Gastrocnemius medialis (tissue), 4 donors: ENCODE measurements around the gene OLR1. TPM values are rescaled to one million over a fixed set of nuclear protein-coding genes. Genes with fewer than 3 reads are reported as not detected.
"Not testable (repeated sequence)": the region's sequence is repeated elsewhere in the genome, so short reads cannot be mapped to it uniquely, and the experiment has no call there.

Source experiments
- ATAC-seq, 2 donors: fragments of 150-250 bp; one replicate each; pipeline ENCODE4 v1.9.1; 2016
- DNase-seq, 2 donors: peaks; one replicate each; pipeline ENCODE4 v3.0.0-alpha.2; 2019
- H3K27ac ChIP-seq, 4 donors: fragments of 200-600 bp; sonication (generic); 1 replicate in 1 of 4; 2 replicates in 3 of 4; pipeline ENCODE4 v1.5.1; 2016 to 2018; ENCODE audit warnings: mild to moderate bottlenecking in 2 of 4, moderate library complexity in 1 of 4
- H3K27me3 ChIP-seq, 3 donors: fragments of 200-600 bp; sonication (generic) in 2 of 3; 1 replicate in 1 of 3; 2 replicates in 2 of 3; pipeline versions ENCODE4 v1.5.1 to v1.6.0; 2016 to 2019; ENCODE audit warnings: mild to moderate bottlenecking in 1 of 3, moderate library complexity in 1 of 3
- H3K36me3 ChIP-seq, 2 donors: fragments of 200-600 bp; sonication (generic) in 1 of 2; one replicate each; pipeline ENCODE4 v1.5.1; 2017 to 2018
- H3K4me1 ChIP-seq, 2 donors: fragments of 200-600 bp; sonication (generic) in 1 of 2; one replicate each; pipeline ENCODE4 v1.5.1; 2016 to 2017; ENCODE audit warnings: mild to moderate bottlenecking in 2 of 2
- H3K4me3 ChIP-seq, 4 donors: fragments of 200-600 bp; sonication (generic) in 3 of 4; 1 replicate in 1 of 4; 2 replicates in 3 of 4; pipeline ENCODE4 v1.5.1; 2016 to 2019; ENCODE audit warnings: mild to moderate bottlenecking in 2 of 4
- H3K9me3 ChIP-seq, 3 donors: fragments of 200-600 bp; sonication (generic) in 2 of 3; 1 replicate in 1 of 3; 2 replicates in 2 of 3; pipeline ENCODE4 v1.5.1; 2016 to 2019
- CTCF ChIP-seq, 5 experiments: fragments of 450-650 bp in 3 of 5; fragments of 200-600 bp in 2 of 5; sonication (generic) in 2 of 5; IDR thresholded peaks in 4 of 5; conservative IDR thresholded peaks in 1 of 5; 1 replicate in 4 of 5; 2 replicates in 1 of 5; pipeline ENCODE4 v1.5.1; 2016 to 2019; ENCODE audit warnings: antibody characterized with exemption in 5 of 5, mild to moderate bottlenecking in 3 of 5, moderate library complexity in 3 of 5
- POLR2A ChIP-seq, 2 donors: fragments of 450-650 bp; IDR thresholded peaks; one replicate each; pipeline ENCODE4 v1.6.1; 2017; ENCODE audit warnings: antibody characterized with exemption in 2 of 2, mild to moderate bottlenecking in 2 of 2, moderate library complexity in 2 of 2
- in situ Hi-C, 4 donors: fragments of 200-750 bp; cut with MboI; loops; one replicate each; pipeline versions ENCODE4 v1.15.0 to v1.8.0; 2017; ENCODE audit warnings: low sequenced_read_pairs in 4 of 4
- intact Hi-C: fragments of 100-400 bp; cut with DNase I; formaldehyde crosslinking; loops from one replicate; pipeline ENCODE4 v1.15.1; 2023; ENCODE audit warnings: low total_unique reads
- total RNA-seq, 4 donors: library from RNA; depleted of rRNA; stranded (reverse); fragments of >200 nt; gene quantifications; one replicate each; pipeline versions ENCODE4 v1.1.0 to v1.2.3, GENCODE V29; 2016

Gene OLR1
- total RNA-seq, 4 donors from 2014 or later, result 0.42 TPM; not detected in 3

GRCh38 chr12:10211101-10211939, 39.4 kb upstream of the OLR1 start:
- peak overlapping the region; percentile 98 to 100 (median 98) for H3K27ac ChIP-seq
- intact Hi-C loops, result loop anchor here (5.0 kb wide), 2 partner anchors 401 to 1576 kb away; partner anchors contain the start of gene MAGOHB

GRCh38 chr12:10210225-10210624, 38.3 kb upstream of the OLR1 start:
- Histone ChIP-seq H3K36me3 (peaks cover 0 to under 1% of the 10 kb centered on the region in 2 donors), H3K27me3 (no peaks in the 10 kb centered on the region), H3K27ac (peak overlapping the region in 2 of 4 donors; percentile 98 to 100), H3K4me1 (peaks cover 0 to 6% of the 10 kb centered on the region in 2 donors), H3K4me3 (no peak overlapping the region), H3K9me3 (no peaks in the 10 kb centered on the region)
- no peak for DNase-seq
- no peak for ATAC-seq
- TF ChIP-seq POLR2A (IDR thresholded peaks at IDR 0.05) (no peak), CTCF (IDR thresholded peaks at IDR 0.05 in 4 of 5, conservative IDR thresholded peaks at IDR 0.05 in 1 of 5) (no peak)
- in situ Hi-C loops, result loop anchor here (5.0 to 25.0 kb wide), 3 partner anchors 502 to 1577 kb away; partner anchors contain the start of gene YBX3 (in 3 of the 4)
- intact Hi-C loops, result loop anchor here (5.0 kb wide), 2 partner anchors 402 to 1577 kb away; partner anchors contain the start of gene MAGOHB

More at GRCh38 chr12:10211101-10211939, 39.4 kb upstream of the OLR1 start:
- Histone ChIP-seq H3K36me3 (peaks cover 0 to 10% of the 10 kb centered on the region in 2 donors), H3K4me3 (peak overlapping the region in 2 of 4 donors; percentile 26 to 96), H3K27me3 (no peaks in the 10 kb centered on the region), H3K9me3 (no peaks in the 10 kb centered on the region), H3K4me1 (peaks cover 5 to 16% of the 10 kb centered on the region in 2 donors)
- in situ Hi-C loops, result loop anchor here (5.0 to 25.0 kb wide), 3 partner anchors 501 to 1576 kb away; partner anchors contain the start of gene YBX3 (in 3 of the 4)
- DNase-seq (peak in 1 of 2 donors; percentile 30), ATAC-seq (no peak)
- no peak for TF ChIP-seq POLR2A (IDR thresholded peaks at IDR 0.05)
- TF ChIP-seq CTCF (IDR thresholded peaks at IDR 0.05 in 4 of 5, conservative IDR thresholded peaks at IDR 0.05 in 1 of 5), result no peak

GRCh38 chr12:10207136-10207535, 35.2 kb upstream of the OLR1 start:
- no peak overlapping the region for H3K4me3 ChIP-seq
- H3K4me1 ChIP-seq, result no peaks in the 10 kb centered on the region
- in situ Hi-C loops (loop anchor here in 3 of 4 donors (25.0 kb wide), 2 partner anchors 505 to 1580 kb away; partner anchors contain the start of gene YBX3 (in 2 of the 3)), intact Hi-C loops (no loop called here)
- H3K9me3 ChIP-seq, result no peaks in the 10 kb centered on the region
- ATAC-seq (no peak), DNase-seq (no peak)
- H3K27me3 ChIP-seq, result no peaks in the 10 kb centered on the region
- TF ChIP-seq CTCF (IDR thresholded peaks at IDR 0.05 in 4 of 5, conservative IDR thresholded peaks at IDR 0.05 in 1 of 5) (no peak), POLR2A (IDR thresholded peaks at IDR 0.05) (no peak)
- H3K36me3 ChIP-seq, result no peaks in the 10 kb centered on the region
- H3K27ac ChIP-seq, result peak overlapping the region in 1 of 4 donors; percentile 13

GRCh38 chr12:10205220-10205807, 33.4 kb upstream of the OLR1 start:
- H3K27me3 ChIP-seq, result no peaks in the 10 kb centered on the region
- no peak overlapping the region for H3K27ac ChIP-seq
- ATAC-seq (no peak), DNase-seq (no peak)
- no peaks in the 10 kb centered on the region for H3K9me3 ChIP-seq
- no peak for TF ChIP-seq POLR2A (IDR thresholded peaks at IDR 0.05)
- no peaks in the 10 kb centered on the region for H3K36me3 ChIP-seq
- no peaks in the 10 kb centered on the region for H3K4me1 ChIP-seq
- in situ Hi-C loops (loop anchor here in 3 of 4 donors (25.0 kb wide), 2 partner anchors 507 to 1582 kb away; partner anchors contain the start of gene YBX3 (in 2 of the 3)), intact Hi-C loops (no loop called here)
- no peak overlapping the region for H3K4me3 ChIP-seq

GRCh38 chr12:10204495-10204894, 32.6 kb upstream of the OLR1 start:
- H3K9me3 ChIP-seq, DNase-seq, H3K4me3 ChIP-seq, ATAC-seq, H3K27me3 ChIP-seq, H3K27ac ChIP-seq, H3K4me1 ChIP-seq, H3K36me3 ChIP-seq, intact Hi-C loops: not testable (repeated sequence)
- in situ Hi-C loops, result loop anchor here in 3 of 4 donors (25.0 kb wide), 2 partner anchors 508 to 1583 kb away; partner anchors contain the start of gene YBX3 (in 2 of the 3)
